H1 (cell line): ENCODE measurements around the gene VPS35L. TPM values are rescaled to one million over a fixed set of nuclear protein-coding genes. Genes with fewer than 3 reads are reported as not detected.

Experiments used
- CTCF ChIA-PET: fragments of 300-600 bp; sonication (Branson Sonifier 250); formaldehyde crosslinking; loops from one replicate; lab custom pipeline; 2021; ENCODE audit not compliant: partially characterized antibody; lab: Charles Lee
- POLR2A ChIA-PET: fragments of 300-600 bp; sonication (Branson Sonifier 250); formaldehyde crosslinking; loops from one replicate; lab custom pipeline; 2021; ENCODE audit warnings: inconsistent platforms; ENCODE audit not compliant: partially characterized antibody; lab: Charles Lee
- DNase-seq, 2 experiments: peaks; one replicate each; pipeline versions ENCODE4 v3.0.0 to v3.0.0-alpha.2; 2010 to 2022; ENCODE audit warnings: low spot score in 2 of 2, low read depth in 1 of 2, mixed read lengths in 1 of 2
- FAIRE-seq: peaks from 2 replicates; lab custom pipeline; 2011; peaks lifted over from hg19 to GRCh38; lab: Jason Lieb, UNC
- H2AFZ ChIP-seq: 2 replicates; pipeline ENCODE4 v1.8.1; 2012; ENCODE audit warnings: low read length, inconsistent platforms
- H2AK5ac ChIP-seq: 2 replicates; pipeline ENCODE4 v1.6.1; 2013; ENCODE audit warnings: low read depth, low read length
- H2BK120ac ChIP-seq: replicated peaks from 2 replicates; pipeline ENCODE3; 2013; ENCODE audit warnings: low read depth, low read length, inconsistent platforms
- H2BK12ac ChIP-seq: 2 replicates; pipeline ENCODE4 v1.6.1; 2013; ENCODE audit warnings: low read depth, low read length
- H2BK15ac ChIP-seq: 2 replicates; pipeline ENCODE4 v1.6.1; 2013; ENCODE audit warnings: low read length
- H2BK20ac ChIP-seq: 2 replicates; pipeline ENCODE4 v1.6.1; 2013; ENCODE audit warnings: low read length
- H2BK5ac ChIP-seq: 2 replicates; pipeline ENCODE4 v1.6.1; 2013; ENCODE audit warnings: low read depth, low read length
- H3K14ac ChIP-seq: 2 replicates; pipeline ENCODE4 v1.6.1; 2013; ENCODE audit warnings: inconsistent platforms; ENCODE audit not compliant: insufficient read length
- H3K18ac ChIP-seq: 2 replicates; pipeline ENCODE4 v1.6.1; 2013; ENCODE audit warnings: low read length; ENCODE audit errors: extremely low read depth
- H3K23ac ChIP-seq: 2 replicates; pipeline ENCODE4 v1.6.1; 2013; ENCODE audit warnings: inconsistent platforms; ENCODE audit not compliant: insufficient read length
- H3K23me2 ChIP-seq: 2 replicates; pipeline ENCODE4 v1.6.1; 2013; ENCODE audit warnings: low read depth, low read length
- H3K27ac ChIP-seq: 2 replicates; pipeline ENCODE4 v1.6.1; 2011; ENCODE audit warnings: low read depth, low read length, inconsistent platforms
- H3K27me3 ChIP-seq, 4 experiments: replicated peaks in 1 of 4; 1 replicate in 1 of 4; 2 replicates in 3 of 4; pipeline versions ENCODE4 v1.6.1 to v1.8.1; 2011 to 2013; ENCODE audit warnings: low read length in 3 of 4, mild to moderate bottlenecking in 3 of 4, inconsistent platforms in 2 of 4, mixed read lengths in 2 of 4, moderate library complexity in 1 of 4; ENCODE audit not compliant: control insufficient read depth in 3 of 4, insufficient read depth in 3 of 4; ENCODE audit errors: extremely low read depth in 1 of 4
- H3K36me3 ChIP-seq, 4 experiments: 2 replicates each; pipeline versions ENCODE4 v1.6.1 to v1.8.1; 2011 to 2013; ENCODE audit warnings: mild to moderate bottlenecking in 4 of 4, low read length in 3 of 4, moderate library complexity in 2 of 4, control low read depth in 1 of 4, inconsistent platforms in 1 of 4; ENCODE audit not compliant: insufficient read depth in 4 of 4, control insufficient read depth in 2 of 4
- H3K4ac ChIP-seq: replicated peaks from 2 replicates; pipeline ENCODE3; 2013; ENCODE audit warnings: low read length, low read depth, mixed read lengths, inconsistent platforms; ENCODE audit not compliant: insufficient read length
- H3K4me1 ChIP-seq, 4 experiments: replicated peaks in 1 of 4; 1 replicate in 1 of 4; 2 replicates in 3 of 4; pipeline versions ENCODE4 v1.6.1 to v1.8.1; 2011 to 2013; ENCODE audit warnings: low read length in 3 of 4, inconsistent platforms in 2 of 4, mixed read lengths in 1 of 4; ENCODE audit not compliant: insufficient read depth in 4 of 4, control insufficient read depth in 3 of 4
- H3K4me2 ChIP-seq, 2 experiments: 2 replicates each; pipeline versions ENCODE4 v1.6.1 to v1.8.1; 2011 to 2013; ENCODE audit warnings: low read depth in 2 of 2, low read length in 2 of 2, control low read depth in 1 of 2, inconsistent platforms in 1 of 2, mild to moderate bottlenecking in 1 of 2; ENCODE audit not compliant: insufficient read depth in 1 of 2
- H3K4me3 ChIP-seq, 4 experiments: fragments of 200-600, 300-600 bp in 1 of 4; sonication (generic), shearing (Covaris generic), sonication (Bioruptor Twin) in 1 of 4; 2 replicates each; pipeline versions ENCODE4 v1.5.1 to v1.8.1; 2011 to 2016; ENCODE audit warnings: low read length in 4 of 4, low read depth in 3 of 4, control low read depth in 2 of 4, inconsistent platforms in 2 of 4, mild to moderate bottlenecking in 2 of 4, mixed read lengths in 1 of 4, moderate library complexity in 1 of 4; ENCODE audit not compliant: insufficient read depth in 2 of 4; ENCODE audit errors: extremely low read depth in 1 of 4
- H3K56ac ChIP-seq: replicated peaks from 2 replicates; pipeline ENCODE3; 2013; ENCODE audit warnings: low read depth, mild to moderate bottlenecking, mixed read lengths, low read length, inconsistent platforms; ENCODE audit not compliant: insufficient read length
- H3K79me1 ChIP-seq: 2 replicates; pipeline ENCODE4 v1.6.1; 2013; ENCODE audit warnings: low read depth, low read length, control low read depth
- H3K79me2 ChIP-seq, 2 experiments: 2 replicates each; pipeline versions ENCODE4 v1.6.1 to v1.8.1; 2012 to 2013; ENCODE audit warnings: low read length in 2 of 2, mild to moderate bottlenecking in 2 of 2, inconsistent platforms in 1 of 2; ENCODE audit not compliant: insufficient read depth in 2 of 2, control insufficient read depth in 1 of 2
- H3K9ac ChIP-seq, 4 experiments: replicated peaks in 1 of 4; 1 replicate in 1 of 4; 2 replicates in 3 of 4; pipeline versions ENCODE4 v1.6.1 to v1.8.1; 2011 to 2013; ENCODE audit warnings: low read depth in 3 of 4, low read length in 3 of 4, control low read depth in 2 of 4, mild to moderate bottlenecking in 2 of 4, moderate library complexity in 2 of 4, inconsistent platforms in 1 of 4; ENCODE audit errors: extremely low read depth in 1 of 4
- H3K9me3 ChIP-seq, 2 experiments: 2 replicates each; pipeline versions ENCODE4 v1.6.1 to v1.8.1; 2012 to 2013; ENCODE audit warnings: mild to moderate bottlenecking in 2 of 2, moderate library complexity in 2 of 2, control low read depth in 1 of 2, inconsistent platforms in 1 of 2, low read depth in 1 of 2, low read length in 1 of 2, mixed read lengths in 1 of 2; ENCODE audit not compliant: insufficient read depth in 2 of 2
- H4K20me1 ChIP-seq, 2 experiments: replicated peaks in 1 of 2; 2 replicates each; pipeline versions ENCODE3 to v1.8.1; 2011 to 2013; ENCODE audit warnings: inconsistent platforms in 2 of 2, low read length in 2 of 2, mild to moderate bottlenecking in 1 of 2; ENCODE audit not compliant: insufficient read depth in 2 of 2, control insufficient read depth in 1 of 2
- H4K5ac ChIP-seq: 2 replicates; pipeline ENCODE4 v1.6.1; 2013; ENCODE audit warnings: low read length, low read depth, mixed read lengths, inconsistent platforms; ENCODE audit not compliant: insufficient read length
- H4K8ac ChIP-seq: 2 replicates; pipeline ENCODE4 v1.8.0; 2013; ENCODE audit warnings: mild to moderate bottlenecking, moderate library complexity, low read length, inconsistent platforms; ENCODE audit not compliant: insufficient read depth; ENCODE audit errors: extremely low read depth
- H4K91ac ChIP-seq: replicated peaks from 2 replicates; pipeline ENCODE3; 2013; ENCODE audit warnings: low read length, mixed read lengths, inconsistent platforms; ENCODE audit not compliant: insufficient read length
- SIX5 ChIP-seq: IDR thresholded peaks from 2 replicates; pipeline ENCODE4 v1.6.1; 2011; ENCODE audit warnings: mild to moderate bottlenecking, low read depth, low read length
- WGBS, 2 experiments: shearing (Covaris generic) in 1 of 2; methylation state at CpG; one replicate each; pipeline versions ENCODE4 v1.1.6 to v1.1.7; 2013 to 2015; ENCODE audit warnings: low lambda C conversion rate in 2 of 2, mixed read lengths in 2 of 2, inconsistent platforms in 1 of 2, low coverage in 1 of 2, missing lambda C conversion rate in 1 of 2; ENCODE audit not compliant: insufficient replicate concordance in 2 of 2, insufficient coverage in 1 of 2, insufficient read length in 1 of 2; ENCODE audit errors: extremely low coverage in 1 of 2, missing lambda C conversion rate in 1 of 2; 5-methylcytosine and 5-hydroxymethylcytosine counted together
- polyA plus RNA-seq, 7 experiments: library from polyadenylated mRNA; depleted of rRNA in 3 of 7; stranded (reverse) in 5 of 7; unstranded in 2 of 7; fragments of >200 nt in 5 of 7; fragments of 200-250 nt in 2 of 7; gene quantifications; 1 replicate in 5 of 7; 2 replicates in 1 of 7; 4 replicates in 1 of 7; pipeline versions ENCODE4 v1.2.1 to v1.2.3, GENCODE V29; 2011 to 2013; ENCODE audit warnings: missing spikeins in 2 of 7, mixed read lengths in 2 of 7
- total RNA-seq: library from RNA; stranded (reverse); fragmentation: NEBNext Ultra II Directional; extraction: Animal tissue kit (Norgen Biotek cat#: 25700); gene quantifications from 2 replicates; pipeline ENCODE4 v1.2.1, GENCODE V29; 2021

VPS35L gene
- total and polyA plus RNA-seq, 2 of the 8 experiments (the other 6 are each of a cell fraction or from before 2014, with no cell fraction given): 31.5 to 57.1 TPM

DNA sequence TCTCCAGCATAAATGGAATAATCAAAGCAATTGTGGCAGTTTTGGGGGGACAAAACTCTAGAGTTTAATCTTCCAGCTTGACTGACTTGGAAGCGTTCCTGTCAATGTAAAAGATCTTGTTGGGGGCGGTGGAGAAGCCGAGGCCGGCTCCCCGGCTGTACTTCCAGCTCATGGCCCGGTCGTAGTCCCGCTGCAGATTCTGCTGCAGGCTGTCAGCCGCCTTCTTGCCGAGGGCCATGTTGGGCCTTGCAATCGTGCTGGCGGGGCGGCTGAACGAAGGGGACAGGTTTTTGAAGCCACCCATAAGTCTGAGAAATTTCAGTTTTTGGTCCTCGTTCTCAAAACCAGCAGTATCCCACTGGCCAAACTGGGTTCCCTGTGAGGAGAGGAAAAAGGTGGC, 151.3 kb downstream of the VPS35L start:
- no peaks in the 10 kb centered on the region for H3K9me3 ChIP-seq
- no peak overlapping the region for H3K23ac ChIP-seq
- H2BK120ac ChIP-seq: no peak overlapping the region
- H2BK5ac ChIP-seq: peak overlapping the region; percentile 15; the same call in 1 of the 2 replicates
- no peak overlapping the region for H3K9ac ChIP-seq
- no peak for TF ChIP-seq SIX5
- H3K4me2 ChIP-seq: no peak overlapping the region
- FAIRE-seq (no peak), DNase-seq (no peak)
- WGBS, 2 experiments: 95% methylated on average over 11 of the region's 15 CpGs; no CpG with 5 or more reads in 1 of the 2 experiments
- POLR2A ChIA-PET: interaction anchor here (0.9 to 4.2 kb wide), 5 partner anchors 10 to 155 kb away, joined by 3 to 23 read pairs (median 3); partner anchors contain the start of genes IQCK and KNOP1
- CTCF ChIA-PET: interaction anchor here (1.1 to 1.5 kb wide), 4 partner anchors 28 to 180 kb away, joined by 3 to 5 read pairs (median 4); no protein-coding TSS in a partner anchor
- H3K79me1 ChIP-seq: peaks cover 33% of the 10 kb centered on the region
- H2AK5ac ChIP-seq: no peak overlapping the region
- H2BK20ac ChIP-seq: no peak overlapping the region
- H3K56ac ChIP-seq: no peak overlapping the region
- H2BK12ac ChIP-seq: no peak overlapping the region
- no peak overlapping the region for H3K27ac ChIP-seq
- no peak overlapping the region for H2BK15ac ChIP-seq
- H4K20me1 ChIP-seq: peaks cover 33 to 49% of the 10 kb centered on the region in 2 experiments
- H2AFZ ChIP-seq: no peak overlapping the region
- no peaks in the 10 kb centered on the region for H3K23me2 ChIP-seq
- H3K79me2 ChIP-seq: peaks cover 7 to 83% of the 10 kb centered on the region in 2 experiments; a peak in 3 of 4 replicates
- H3K36me3 ChIP-seq: peaks cover 32 to 90% (median 61%) of the 10 kb centered on the region in 4 experiments
- no peak overlapping the region; the same call in 1 of the 2 replicates for H4K8ac ChIP-seq
- no peak overlapping the region for H3K4me3 ChIP-seq
- H3K18ac ChIP-seq: no peak overlapping the region
- peaks cover 12 to 40% (median 30%) of the 10 kb centered on the region in 4 experiments for H3K4me1 ChIP-seq
- no peak overlapping the region for H3K4ac ChIP-seq
- H4K91ac ChIP-seq: no peak overlapping the region
- no peak overlapping the region for H4K5ac ChIP-seq
- H3K14ac ChIP-seq: no peak overlapping the region
- no peaks in the 10 kb centered on the region for H3K27me3 ChIP-seq
